HepG2 (cell line): ENCODE data around the gene TM9SF3. TPM values are rescaled to one million over a fixed set of nuclear protein-coding genes. Genes with fewer than 3 reads are reported as not detected.

Experiments
- DMAP1 ChIP-seq: IDR thresholded peaks from 2 replicates; pipeline ENCODE4 v1.6.1; 2016
- DR1 ChIP-seq: sonication (generic); formaldehyde crosslinking; IDR thresholded peaks from 2 replicates; pipeline ENCODE4 v1.8.0; 2021; ENCODE audit warnings: mild to moderate bottlenecking, missing genetic modification reagents, inconsistent platforms
- ELF1 ChIP-seq: sonication (generic); formaldehyde crosslinking; IDR thresholded peaks from 2 replicates; pipeline ENCODE4 v1.4.0; 2020; ENCODE audit warnings: missing genetic modification reagents
- FOXO1 ChIP-seq: sonication (generic); formaldehyde crosslinking; IDR thresholded peaks from 2 replicates; pipeline ENCODE4 v1.4.0; 2020; ENCODE audit warnings: missing genetic modification reagents
- GABPA ChIP-seq, 2 experiments: IDR thresholded peaks; 2 replicates each; pipeline ENCODE4 v1.6.1; 2011 to 2016; ENCODE audit warnings: low read depth in 2 of 2, low read length in 1 of 2, missing biosample characterization in 1 of 2, missing genetic modification characterization in 1 of 2
- JARID2 ChIP-seq: sonication (generic); formaldehyde crosslinking; IDR thresholded peaks from 2 replicates; pipeline ENCODE4 v1.8.1; 2023; ENCODE audit warnings: missing genetic modification reagents, inconsistent platforms; ENCODE audit not compliant: insufficient replicate concordance
- JDP2 ChIP-seq: sonication (generic); formaldehyde crosslinking; IDR thresholded peaks from 2 replicates; pipeline ENCODE4 v1.8.1; 2022; ENCODE audit warnings: missing genetic modification reagents, borderline replicate concordance
- KMT2B ChIP-seq: IDR thresholded peaks from 2 replicates; pipeline ENCODE4 v1.6.1; 2016; ENCODE audit warnings: missing genetic modification reagents, missing compliant biosample characterization
- MXD4 ChIP-seq: IDR thresholded peaks from 2 replicates; pipeline ENCODE4 v1.6.1; 2016; ENCODE audit warnings: mild to moderate bottlenecking, missing biosample characterization, missing genetic modification reagents
- MYPOP ChIP-seq: sonication (generic); formaldehyde crosslinking; IDR thresholded peaks from 2 replicates; pipeline ENCODE4 v1.8.1; 2023; ENCODE audit warnings: mild to moderate bottlenecking, moderate library complexity, missing genetic modification reagents
- RFXANK ChIP-seq: IDR thresholded peaks from 2 replicates; pipeline ENCODE4 v1.6.1; 2016
- RFXAP ChIP-seq: sonication (generic); formaldehyde crosslinking; IDR thresholded peaks from 2 replicates; pipeline ENCODE4 v1.4.0; 2020; ENCODE audit warnings: missing genetic modification reagents, borderline replicate concordance
- SALL2 ChIP-seq: sonication (generic); formaldehyde crosslinking; IDR thresholded peaks from 2 replicates; pipeline ENCODE4 v1.8.1; 2023; ENCODE audit warnings: mild to moderate bottlenecking, missing genetic modification reagents, inconsistent platforms
- SATB2 ChIP-seq: sonication (generic); formaldehyde crosslinking; IDR thresholded peaks from 2 replicates; pipeline ENCODE4 v1.5.0; 2020; ENCODE audit warnings: missing genetic modification reagents
- ZC3H4 ChIP-seq: sonication (generic); formaldehyde crosslinking; IDR thresholded peaks from 2 replicates; pipeline ENCODE4 v1.4.0; 2020; ENCODE audit warnings: missing genetic modification reagents, borderline replicate concordance
- ZFP1 ChIP-seq: IDR thresholded peaks from 2 replicates; pipeline ENCODE4 v1.6.1; 2016
- ZMAT3 ChIP-seq: sonication (generic); formaldehyde crosslinking; conservative IDR thresholded peaks from 2 replicates; pipeline ENCODE4 v1.7.0; 2021; ENCODE audit warnings: missing genetic modification reagents
- ZNF124 ChIP-seq: sonication (generic); formaldehyde crosslinking; IDR thresholded peaks from 2 replicates; pipeline ENCODE4 v1.4.0; 2020; ENCODE audit warnings: missing genetic modification reagents
- ZNF296 ChIP-seq: sonication (generic); formaldehyde crosslinking; conservative IDR thresholded peaks from 2 replicates; pipeline ENCODE4 v1.5.0; 2020; ENCODE audit warnings: mild to moderate bottlenecking, missing genetic modification reagents
- ZNF382 ChIP-seq: sonication (generic); formaldehyde crosslinking; IDR thresholded peaks from 2 replicates; pipeline ENCODE4 v1.5.0; 2020; ENCODE audit warnings: missing genetic modification reagents, mild to moderate bottlenecking, borderline replicate concordance
- ZNF496 ChIP-seq: sonication (generic); formaldehyde crosslinking; IDR thresholded peaks from 2 replicates; pipeline ENCODE4 v1.8.1; 2023; ENCODE audit warnings: mild to moderate bottlenecking, moderate library complexity, missing genetic modification reagents; ENCODE audit not compliant: insufficient replicate concordance
- ZNF800 ChIP-seq: sonication (generic); formaldehyde crosslinking; IDR thresholded peaks from 2 replicates; pipeline ENCODE4 v1.4.0; 2020; ENCODE audit warnings: missing genetic modification reagents
- ZSCAN29 ChIP-seq: sonication (generic); formaldehyde crosslinking; conservative IDR thresholded peaks from 2 replicates; pipeline ENCODE4 v1.4.0; 2020; ENCODE audit warnings: mild to moderate bottlenecking, missing genetic modification reagents
- ZSCAN9 ChIP-seq: IDR thresholded peaks from 2 replicates; pipeline ENCODE4 v1.6.1; 2016; ENCODE audit warnings: borderline replicate concordance
- polyA plus RNA-seq, 8 experiments: library from polyadenylated mRNA; depleted of rRNA in 3 of 8; stranded (reverse) in 7 of 8; unstranded in 1 of 8; fragments of >200 nt; fragmentation: Illumina TruSeq in 4 of 8; extraction: Trizol in 4 of 8; gene quantifications; 2 replicates each; pipeline versions ENCODE4 v1.2.1 to v1.2.3, GENCODE V29; 2011 to 2016; ENCODE audit warnings: low read depth in 4 of 8, missing spikeins in 1 of 8, mixed read lengths in 1 of 8; ENCODE audit not compliant: insufficient read depth in 1 of 8
- total RNA-seq, 5 experiments: library from RNA; depleted of rRNA; stranded (reverse); fragments of >200 nt; fragmentation: Illumina TruSeq; extraction: Trizol; gene quantifications; 2 replicates each; pipeline ENCODE4 v1.2.3, GENCODE V29; 2016; ENCODE audit warnings: low read depth in 1 of 5
- TF ChIP-seq, protein P1 (sequence below): sonication (generic); formaldehyde crosslinking; IDR thresholded peaks from 2 replicates; pipeline ENCODE4 v1.8.1; 2023; ENCODE audit warnings: missing genetic modification reagents, inconsistent platforms, borderline replicate concordance
- TF ChIP-seq, protein P2 (sequence below): sonication (generic); formaldehyde crosslinking; IDR thresholded peaks from 2 replicates; pipeline ENCODE4 v1.5.1; 2020; ENCODE audit warnings: mild to moderate bottlenecking, missing genetic modification reagents, moderate library complexity

Gene TM9SF3
- total and polyA plus RNA-seq, 2 of the 13 experiments (the other 11 are each of a cell fraction or from before 2014, with no cell fraction given), result 43.8 to 120 TPM

GRCh38 chr10:96587264-96588059 is 650 bp upstream of the TM9SF3 start (continued):
- no peak for TF ChIP-seq ZFP1 (CRISPR knock-in tag)
- TF ChIP-seq MYPOP (CRISPR knock-in tag), result no peak
- TF ChIP-seq, protein P1, sequence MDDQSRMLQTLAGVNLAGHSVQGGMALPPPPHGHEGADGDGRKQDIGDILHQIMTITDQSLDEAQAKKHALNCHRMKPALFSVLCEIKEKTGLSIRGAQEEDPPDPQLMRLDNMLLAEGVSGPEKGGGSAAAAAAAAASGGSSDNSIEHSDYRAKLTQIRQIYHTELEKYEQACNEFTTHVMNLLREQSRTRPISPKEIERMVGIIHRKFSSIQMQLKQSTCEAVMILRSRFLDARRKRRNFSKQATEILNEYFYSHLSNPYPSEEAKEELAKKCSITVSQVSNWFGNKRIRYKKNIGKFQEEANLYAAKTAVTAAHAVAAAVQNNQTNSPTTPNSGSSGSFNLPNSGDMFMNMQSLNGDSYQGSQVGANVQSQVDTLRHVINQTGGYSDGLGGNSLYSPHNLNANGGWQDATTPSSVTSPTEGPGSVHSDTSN, result no peak
- TF ChIP-seq ZNF382, result no peak
- TF ChIP-seq GABPA (IDR thresholded peaks at IDR 0.05; ENCODE audit: low read depth, low read length), result no peak
- peak; percentile 50; the same call in 1 of the 2 replicates for TF ChIP-seq GABPA (CRISPR knock-in tag; IDR thresholded peaks at IDR 0.05; ENCODE audit: low read depth)
- TF ChIP-seq, protein P2, sequence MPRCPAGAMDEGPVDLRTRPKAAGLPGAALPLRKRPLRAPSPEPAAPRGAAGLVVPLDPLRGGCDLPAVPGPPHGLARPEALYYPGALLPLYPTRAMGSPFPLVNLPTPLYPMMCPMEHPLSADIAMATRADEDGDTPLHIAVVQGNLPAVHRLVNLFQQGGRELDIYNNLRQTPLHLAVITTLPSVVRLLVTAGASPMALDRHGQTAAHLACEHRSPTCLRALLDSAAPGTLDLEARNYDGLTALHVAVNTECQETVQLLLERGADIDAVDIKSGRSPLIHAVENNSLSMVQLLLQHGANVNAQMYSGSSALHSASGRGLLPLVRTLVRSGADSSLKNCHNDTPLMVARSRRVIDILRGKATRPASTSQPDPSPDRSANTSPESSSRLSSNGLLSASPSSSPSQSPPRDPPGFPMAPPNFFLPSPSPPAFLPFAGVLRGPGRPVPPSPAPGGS (CRISPR knock-in tag), result no peak
- no peak; the same call in 1 of the 2 replicates for TF ChIP-seq MXD4
- 0 out of 2 replicates have a peak, but pooled peaks have one; percentile 47 for TF ChIP-seq DMAP1
- TF ChIP-seq KMT2B, result peak; percentile 39; the same call in 1 of the 2 replicates
- TF ChIP-seq SALL2, result 0 out of 2 replicates have a peak, but pooled peaks have one; percentile 7
- TF ChIP-seq ZNF124, result 0 out of 2 replicates have a peak, but pooled peaks have one; percentile 12
- peak; percentile 50; the same call in 1 of the 2 replicates for TF ChIP-seq RFXAP (CRISPR knock-in tag)
- no peak; the same call in 1 of the 2 replicates for TF ChIP-seq ZC3H4
- peak; percentile 33; the same call in 1 of the 2 replicates for TF ChIP-seq SATB2 (CRISPR knock-in tag)
- no peak for TF ChIP-seq RFXANK
- TF ChIP-seq FOXO1 (CRISPR knock-in tag), result no peak
- TF ChIP-seq DR1 (CRISPR knock-in tag), result no peak
- TF ChIP-seq ELF1 (CRISPR knock-in tag), result 0 out of 2 replicates have a peak, but pooled peaks have one; percentile 15
- TF ChIP-seq JARID2 (CRISPR knock-in tag), result no peak
- TF ChIP-seq ZSCAN9 (CRISPR knock-in tag), result no peak
- TF ChIP-seq ZNF296 (CRISPR knock-in tag), result no peak
- 0 out of 2 replicates have a peak, but pooled peaks have one; percentile 8 for TF ChIP-seq ZMAT3 (CRISPR knock-in tag)
- no peak for TF ChIP-seq JDP2 (CRISPR knock-in tag)
- TF ChIP-seq ZNF496 (CRISPR knock-in tag), result no peak
- TF ChIP-seq ZNF800, result peak; percentile 29; the same call in 1 of the 2 replicates
- TF ChIP-seq ZSCAN29 (CRISPR knock-in tag), result 0 out of 2 replicates have a peak, but pooled peaks have one; percentile 33
